ENCODE results near the gene FHIT.
"Not testable (repeated sequence)": the region's sequence is repeated elsewhere in the genome, so short reads cannot be mapped to it uniquely, and the experiment has no call there.

The FHIT gene

GRCh38 chr3:61224823-61225222, 26.4 kb downstream of the FHIT start:
- DNase-seq = no peak

GRCh38 chr3:61223451-61223850, 27.8 kb downstream of the FHIT start:
- no peak for DNase-seq

- DNase-seq = no peak
Measured at GRCh38 chr3:61222467-61222866, 28.8 kb downstream of the FHIT start.

- no peak for DNase-seq
Measured at GRCh38 chr3:61221759-61222362, 29.4 kb downstream of the FHIT start.

GRCh38 chr3:61218504-61218903, 32.7 kb downstream of the FHIT start:
- DNase-seq = no peak

GRCh38 chr3:61216171-61216570, 35.1 kb downstream of the FHIT start:
- DNase-seq = not testable (repeated sequence)

- no peak for DNase-seq
Measured at GRCh38 chr3:61202086-61202485, 49.2 kb downstream of the FHIT start.

- DNase-seq = no peak
Measured at GRCh38 chr3:61201071-61201470, 50.2 kb downstream of the FHIT start.

GRCh38 chr3:61200270-61200669, 51.0 kb downstream of the FHIT start:
- no peak for DNase-seq

- no peak for DNase-seq
Measured at GRCh38 chr3:61199843-61200242, 51.4 kb downstream of the FHIT start.

GRCh38 chr3:61194892-61195538, 56.2 kb downstream of the FHIT start:
- DNase-seq = no peak

- no peak for DNase-seq
Measured at GRCh38 chr3:61192222-61192621, 59.0 kb downstream of the FHIT start.

GRCh38 chr3:61190205-61190604, 61.0 kb downstream of the FHIT start:
- DNase-seq = not testable (repeated sequence)

- DNase-seq = no peak
Measured at GRCh38 chr3:61186030-61186429, 65.2 kb downstream of the FHIT start.

GRCh38 chr3:61184956-61185355, 66.3 kb downstream of the FHIT start:
- no peak for DNase-seq

- DNase-seq = no peak
Measured at GRCh38 chr3:61182662-61183061, 68.6 kb downstream of the FHIT start.

GRCh38 chr3:61181874-61182273, 69.4 kb downstream of the FHIT start:
- no peak for DNase-seq

- no peak for DNase-seq
Measured at GRCh38 chr3:61180206-61180605, 71.0 kb downstream of the FHIT start.

- DNase-seq = no peak
Measured at GRCh38 chr3:61178167-61178566, 73.1 kb downstream of the FHIT start.

GRCh38 chr3:61177450-61177849, 73.8 kb downstream of the FHIT start:
- no peak for DNase-seq

- no peak for DNase-seq
Measured at GRCh38 chr3:61173676-61174075, 77.6 kb downstream of the FHIT start.

- no peak for DNase-seq
Measured at GRCh38 chr3:61172684-61173083, 78.6 kb downstream of the FHIT start.

GRCh38 chr3:61172203-61172602, 79.0 kb downstream of the FHIT start:
- DNase-seq = no peak

- no peak for DNase-seq
Measured at GRCh38 chr3:61169621-61170251, 81.5 kb downstream of the FHIT start.

GRCh38 chr3:61168286-61168685, 83.0 kb downstream of the FHIT start:
- no peak for DNase-seq

Data from stimulated activated CD4-positive, alpha-beta T cell treated with anti-CD3 and anti-CD28 coated beads, Interleukin-2, amount 100 ng/mL, for 48 hours (primary cell).